ENCODE data around the gene YAP1. TPM values are rescaled to one million over a fixed set of nuclear protein-coding genes. Genes with fewer than 3 reads are reported as not detected.

YAP1 gene
- total and polyA plus RNA-seq, 2 of the 4 experiments (the other 2 are of a cell fraction), result 121 to 251 TPM

- POLR2A ChIA-PET (ENCODE audit: unreplicated experiment), result interaction anchor here (0.6 kb wide), 1 partner anchor 10 kb away, joined by 3 read pairs; no protein-coding TSS in a partner anchor
- H4K5ac ChIP-seq (ENCODE audit: low read depth, low read length), result no peak overlapping the region
- DNase-seq, result peak; percentile 39
- H3K4me1 ChIP-seq (ENCODE audit: control insufficient read depth, insufficient read depth, low read length), result 0 out of 2 replicates have a peak, but pooled peaks cover 3% of the 10 kb centered on the region
- H3K27me3 ChIP-seq (ENCODE audit: control insufficient read depth, insufficient read depth, low read length), result no peaks in the 10 kb centered on the region
- H2AK9ac ChIP-seq (replicated peaks; ENCODE audit: low read depth, low read length, poor library complexity), result no peak overlapping the region
- dilution Hi-C loops (cut with HindIII; ENCODE audit: low sequenced_read_pairs, unreplicated experiment), result no loop called here
- in situ Hi-C loops (cut with MboI; ENCODE audit: low sequenced_read_pairs), result no loop called here
- WGBS, 2 experiments (ENCODE audit: extremely low coverage in 2 of 2, insufficient read length in 1 of 2), result no CpG with 5 or more reads among the region's 7 CpGs
- no peaks in the 10 kb centered on the region for H3K79me1 ChIP-seq (ENCODE audit: low read depth in 1 of 2, low read length in 2 of 2)
- no peak overlapping the region for H3K9ac ChIP-seq (ENCODE audit: low read depth, low read length)
- H3K18ac ChIP-seq (ENCODE audit: low read depth, low read length), result no peak overlapping the region
- no peaks in the 10 kb centered on the region for H3K36me3 ChIP-seq (ENCODE audit: control insufficient read depth, insufficient read depth, low read length)
- no peak overlapping the region for H3K23ac ChIP-seq (ENCODE audit: low read depth, low read length)
- H2AK5ac ChIP-seq (ENCODE audit: low read depth, low read length), result no peak overlapping the region
- TF ChIP-seq, protein P1, sequence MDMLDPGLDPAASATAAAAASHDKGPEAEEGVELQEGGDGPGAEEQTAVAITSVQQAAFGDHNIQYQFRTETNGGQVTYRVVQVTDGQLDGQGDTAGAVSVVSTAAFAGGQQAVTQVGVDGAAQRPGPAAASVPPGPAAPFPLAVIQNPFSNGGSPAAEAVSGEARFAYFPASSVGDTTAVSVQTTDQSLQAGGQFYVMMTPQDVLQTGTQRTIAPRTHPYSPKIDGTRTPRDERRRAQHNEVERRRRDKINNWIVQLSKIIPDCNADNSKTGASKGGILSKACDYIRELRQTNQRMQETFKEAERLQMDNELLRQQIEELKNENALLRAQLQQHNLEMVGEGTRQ (IDR thresholded peaks at IDR 0.05; ENCODE audit: low read depth, low read length), result no peak
- TF ChIP-seq MAFK (IDR thresholded peaks at IDR 0.05; ENCODE audit: low read depth, low read length), result no peak
- TF ChIP-seq RAD21 (IDR thresholded peaks at IDR 0.05; ENCODE audit: low read length), result no peak
- TF ChIP-seq SMC3 (IDR thresholded peaks at IDR 0.05; ENCODE audit: low read depth, low read length), result no peak
- H3K9me3 ChIP-seq (ENCODE audit: control insufficient read depth, insufficient read depth, low read length), result no peaks in the 10 kb centered on the region
- H2AFZ ChIP-seq (replicated peaks; ENCODE audit: low read length, poor library complexity), result no peak overlapping the region
- H2BK5ac ChIP-seq (ENCODE audit: low read depth, low read length, poor library complexity, severe bottlenecking), result no peak overlapping the region
- no peak overlapping the region for H4K91ac ChIP-seq (ENCODE audit: insufficient read depth, low read depth, low read length)
- H3K4me3 ChIP-seq (ENCODE audit: insufficient read depth, low read depth, low read length), result no peak overlapping the region
- no peak overlapping the region for H2BK120ac ChIP-seq (ENCODE audit: low read depth, low read length)
- H3K14ac ChIP-seq (replicated peaks; ENCODE audit: low read depth, low read length), result no peak overlapping the region
- no peak overlapping the region for H3K4ac ChIP-seq (ENCODE audit: low read depth, low read length)
- H4K8ac ChIP-seq (ENCODE audit: low read depth in 2 of 2, low read length in 2 of 2), result no peak overlapping the region
- H4K20me1 ChIP-seq (ENCODE audit: insufficient read depth, low read length), result no peaks in the 10 kb centered on the region
- no peak overlapping the region for H3K56ac ChIP-seq (ENCODE audit: extremely low read depth, insufficient read depth, low read length)
- H2BK15ac ChIP-seq (ENCODE audit: low read depth, low read length), result no peak overlapping the region
- no peak overlapping the region for H3K4me2 ChIP-seq (ENCODE audit: low read depth, low read length)
- no peak overlapping the region for H3K27ac ChIP-seq (ENCODE audit: insufficient read depth, low read length)
- BruUV-seq (replicated peaks), result no TSS peak
- intact Hi-C loops (cut with micrococcal nuclease), result no loop called here
- peak; percentile 57; the same call in 1 of the 2 replicates for ATAC-seq (ENCODE audit: low read depth)
- CTCF ChIA-PET, result no interaction called here
- H2BK20ac ChIP-seq (ENCODE audit: low read depth, low read length), result no peak overlapping the region
- H3K9me1 ChIP-seq (ENCODE audit: insufficient read depth, low read length), result no peaks in the 10 kb centered on the region
Measured at GRCh38 chr11:102085864-102086551, 24.2 kb upstream of the YAP1 start.
